Natural killer cell (primary cell): Measurements from ENCODE around the gene RYR3. TPM values are rescaled to one million over a fixed set of nuclear protein-coding genes. Genes with fewer than 3 reads are reported as not detected.

ENCODE experiments used
- ATAC-seq, 3 donors: fragments of 150-1000 bp in 2 of 3; fragments of 200-7000 bp in 1 of 3; cut with Tn5 transposase; 1 replicate in 1 of 3; 2 replicates in 2 of 3; pipeline ENCODE4 v1.10.0; 2021; ENCODE audit warnings: mild to moderate bottlenecking in 2 of 3, moderate library complexity in 2 of 3
- DNase-seq, 2 donors: peaks; one replicate each; pipeline versions ENCODE4 v3.0.0 to v3.0.0-alpha.2; 2013 to 2021; ENCODE audit warnings: mixed read lengths in 1 of 2
- H3K27ac ChIP-seq: one replicate; pipeline ENCODE4 v1.5.1; 2013; ENCODE audit warnings: mild to moderate bottlenecking, low read length
- H3K27me3 ChIP-seq: one replicate; pipeline ENCODE4 v1.6.1; 2013; ENCODE audit warnings: low read length; ENCODE audit not compliant: control insufficient read depth, insufficient read depth
- H3K36me3 ChIP-seq: one replicate; pipeline ENCODE4 v1.6.1; 2013; ENCODE audit warnings: low read length; ENCODE audit not compliant: control insufficient read depth, insufficient read depth
- H3K4me1 ChIP-seq: one replicate; pipeline ENCODE4 v1.6.1; 2013; ENCODE audit warnings: low read length; ENCODE audit not compliant: control insufficient read depth, insufficient read depth
- H3K4me3 ChIP-seq: one replicate; pipeline ENCODE4 v1.5.1; 2013; ENCODE audit warnings: low read length
- H3K9me3 ChIP-seq: one replicate; pipeline ENCODE4 v1.6.1; 2013; ENCODE audit warnings: low read length; ENCODE audit not compliant: control insufficient read depth, insufficient read depth
- H3K27ac Mint-ChIP-seq, 2 donors: one replicate each; pipeline ENCODE4 v1.8.0; 2022; ENCODE audit warnings: mild to moderate bottlenecking in 2 of 2, mixed read lengths in 2 of 2, moderate library complexity in 1 of 2
- H3K27me3 Mint-ChIP-seq, 2 donors: one replicate each; pipeline ENCODE4 v1.8.0; 2022; ENCODE audit warnings: low read depth in 2 of 2, mixed read lengths in 2 of 2
- H3K36me3 Mint-ChIP-seq: one replicate; pipeline ENCODE4 v1.8.0; 2022; ENCODE audit warnings: mixed read lengths
- H3K4me1 Mint-ChIP-seq, 2 donors: one replicate each; pipeline ENCODE4 v1.8.0; 2022; ENCODE audit warnings: mixed read lengths in 2 of 2
- H3K4me3 Mint-ChIP-seq: one replicate; pipeline ENCODE4 v1.8.0; 2022; ENCODE audit warnings: mild to moderate bottlenecking, moderate library complexity, mixed read lengths
- H3K9me3 Mint-ChIP-seq, 2 donors: one replicate each; pipeline ENCODE4 v1.8.0; 2022; ENCODE audit warnings: mixed read lengths in 2 of 2
- WGBS: methylation state at CpG from one replicate; pipeline ENCODE4 v1.1.7; 2013; ENCODE audit warnings: missing lambda C conversion rate; ENCODE audit not compliant: insufficient coverage; 5-methylcytosine and 5-hydroxymethylcytosine counted together
- intact Hi-C: fragments of 100-400 bp; cut with micrococcal nuclease; formaldehyde crosslinking; loops from one replicate; pipeline ENCODE4 v1.14.2; 2022
- total RNA-seq, 4 donors: library from RNA; stranded (reverse); fragments of 120-200 nt in 1 of 4; gene quantifications; one replicate each; pipeline versions ENCODE4 v1.2.3 to v1.2.4, GENCODE V29; 2013 to 2022
- TF ChIP-seq, protein P1 (sequence below): fragments of 200-600 bp; IDR thresholded peaks from one replicate; pipeline ENCODE4 v1.8.0; 2022; ENCODE audit warnings: antibody characterized with exemption

The RYR3 gene
- total RNA-seq, 3 donors from 2014 or later (not counting 1 experiment from before 2014, with no cell fraction given): 0.09 to 6.2 TPM; not detected in 1

- DNase-seq (no peak), ATAC-seq (no peak)
- Histone ChIP-seq H3K27ac (no peak overlapping the region), H3K4me1 (no peaks in the 10 kb centered on the region), H3K36me3 (no peaks in the 10 kb centered on the region), H3K4me3 (no peak overlapping the region), H3K27me3 (no peaks in the 10 kb centered on the region), H3K9me3 (no peaks in the 10 kb centered on the region)
- intact Hi-C loops: no loop called here
- Mint-ChIP-seq H3K9me3 (no peaks in the 10 kb centered on the region), H3K27ac (no peak overlapping the region), H3K27me3 (peaks cover 12 to 25% of the 10 kb centered on the region in 2 donors), H3K4me3 (no peak overlapping the region), H3K4me1 (no peaks in the 10 kb centered on the region), H3K36me3 (no peaks in the 10 kb centered on the region)
- WGBS: 83% methylated on average over 5 of the region's 5 CpGs
- TF ChIP-seq, protein P1, sequence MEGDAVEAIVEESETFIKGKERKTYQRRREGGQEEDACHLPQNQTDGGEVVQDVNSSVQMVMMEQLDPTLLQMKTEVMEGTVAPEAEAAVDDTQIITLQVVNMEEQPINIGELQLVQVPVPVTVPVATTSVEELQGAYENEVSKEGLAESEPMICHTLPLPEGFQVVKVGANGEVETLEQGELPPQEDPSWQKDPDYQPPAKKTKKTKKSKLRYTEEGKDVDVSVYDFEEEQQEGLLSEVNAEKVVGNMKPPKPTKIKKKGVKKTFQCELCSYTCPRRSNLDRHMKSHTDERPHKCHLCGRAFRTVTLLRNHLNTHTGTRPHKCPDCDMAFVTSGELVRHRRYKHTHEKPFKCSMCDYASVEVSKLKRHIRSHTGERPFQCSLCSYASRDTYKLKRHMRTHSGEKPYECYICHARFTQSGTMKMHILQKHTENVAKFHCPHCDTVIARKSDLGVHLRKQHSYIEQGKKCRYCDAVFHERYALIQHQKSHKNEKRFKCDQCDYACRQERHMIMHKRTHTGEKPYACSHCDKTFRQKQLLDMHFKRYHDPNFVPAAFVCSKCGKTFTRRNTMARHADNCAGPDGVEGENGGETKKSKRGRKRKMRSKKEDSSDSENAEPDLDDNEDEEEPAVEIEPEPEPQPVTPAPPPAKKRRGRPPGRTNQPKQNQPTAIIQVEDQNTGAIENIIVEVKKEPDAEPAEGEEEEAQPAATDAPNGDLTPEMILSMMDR: no peak
These were observed 369.6 kb downstream of the RYR3 start for GRCh38 chr15:33680336-33680735.

GRCh38 chr15:33693166-33693800 is 382.5 kb downstream of the RYR3 start:
- TF ChIP-seq, protein P1: no peak
- H3K9me3 ChIP-seq: no peaks in the 10 kb centered on the region
- DNase-seq (no peak), ATAC-seq (no peak)
- H3K4me3 ChIP-seq: no peak overlapping the region
- no peak overlapping the region for H3K27ac Mint-ChIP-seq
- no peaks in the 10 kb centered on the region for H3K9me3 Mint-ChIP-seq
- H3K4me1 Mint-ChIP-seq: no peaks in the 10 kb centered on the region
- WGBS: 87% methylated on average over 11 of the region's 12 CpGs
- no peaks in the 10 kb centered on the region for H3K27me3 ChIP-seq
- intact Hi-C loops: no loop called here
- no peaks in the 10 kb centered on the region for H3K36me3 ChIP-seq
- peaks cover 0 to 19% of the 10 kb centered on the region in 2 donors for H3K27me3 Mint-ChIP-seq
- no peak overlapping the region for H3K4me3 Mint-ChIP-seq
- no peak overlapping the region for H3K27ac ChIP-seq
- H3K4me1 ChIP-seq: no peaks in the 10 kb centered on the region
- H3K36me3 Mint-ChIP-seq: no peaks in the 10 kb centered on the region

- no peaks in the 10 kb centered on the region for H3K9me3 ChIP-seq
- 79% methylated on average over 6 of the region's 6 CpGs for WGBS
- no peak overlapping the region for H3K27ac ChIP-seq
- intact Hi-C loops: no loop called here
- Mint-ChIP-seq H3K9me3 (no peaks in the 10 kb centered on the region), H3K27me3 (peaks cover 3 to 28% of the 10 kb centered on the region in 2 donors), H3K27ac (no peak overlapping the region), H3K4me1 (peaks cover 0 to 5% of the 10 kb centered on the region in 2 donors), H3K4me3 (no peak overlapping the region), H3K36me3 (no peaks in the 10 kb centered on the region)
- DNase-seq (no peak), ATAC-seq (no peak)
- no peak overlapping the region for H3K4me3 ChIP-seq
- H3K4me1 ChIP-seq: no peaks in the 10 kb centered on the region
- TF ChIP-seq, protein P1: no peak
- H3K36me3 ChIP-seq: no peaks in the 10 kb centered on the region
- H3K27me3 ChIP-seq: no peaks in the 10 kb centered on the region
These were observed 387.4 kb downstream of the RYR3 start for GRCh38 chr15:33698126-33698525.

- 84% methylated on average over 2 of the region's 2 CpGs for WGBS
- H3K4me3 Mint-ChIP-seq: no peak overlapping the region
These were observed 388.4 kb downstream of the RYR3 start for GRCh38 chr15:33699145-33699544.

More at GRCh38 chr15:33699145-33699544, 388.4 kb downstream of the RYR3 start:
- no peaks in the 10 kb centered on the region for H3K36me3 ChIP-seq
- H3K27me3 Mint-ChIP-seq: peaks cover 3 to 21% of the 10 kb centered on the region in 2 donors
- ATAC-seq (no peak), DNase-seq (no peak)
- H3K27ac ChIP-seq: no peak overlapping the region
- H3K27me3 ChIP-seq: no peaks in the 10 kb centered on the region
- intact Hi-C loops: no loop called here
- no peak overlapping the region for H3K27ac Mint-ChIP-seq
- no peaks in the 10 kb centered on the region for H3K36me3 Mint-ChIP-seq
- H3K4me1 ChIP-seq: no peaks in the 10 kb centered on the region
- TF ChIP-seq, protein P1: no peak
- no peak overlapping the region for H3K4me3 ChIP-seq
- no peaks in the 10 kb centered on the region for H3K9me3 ChIP-seq
- H3K9me3 Mint-ChIP-seq: no peaks in the 10 kb centered on the region
- H3K4me1 Mint-ChIP-seq: peaks cover 0 to 5% of the 10 kb centered on the region in 2 donors
